ENCODE data around the gene BAD. TPM values are rescaled to one million over a fixed set of nuclear protein-coding genes. Genes with fewer than 3 reads are reported as not detected.

The BAD gene
- total and polyA plus RNA-seq, 10 of the 15 experiments (the other 5 are each of a cell fraction or from before 2014, with no cell fraction given), result 1.5 to 67.2 (median 39.6) TPM

DNA sequence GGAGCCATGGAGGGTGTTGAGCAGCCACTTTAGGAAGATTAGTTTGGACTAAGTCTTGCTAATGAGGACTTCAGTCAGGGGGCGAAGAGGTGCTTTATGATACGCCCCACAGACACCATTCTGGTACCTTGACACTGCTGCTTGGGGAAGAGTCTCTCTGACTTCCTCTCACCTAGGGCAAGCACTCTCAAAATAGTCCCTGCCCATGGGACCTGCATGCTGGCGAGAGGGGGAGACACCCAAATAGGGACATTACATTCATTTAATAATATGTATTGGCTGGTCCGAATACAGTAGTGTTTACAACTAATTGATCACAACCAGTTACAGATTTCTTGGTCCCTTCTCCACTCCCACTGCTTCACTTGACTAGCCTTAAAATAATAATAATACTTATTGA lies 11.3 kb upstream of the BAD start:
- Histone ChIP-seq H4K20me1 (ENCODE audit: control insufficient read depth, insufficient read depth) (no peaks in the 10 kb centered on the region; the same call in 1 of the 2 replicates), H3K27me3 (replicated peaks in 1 of 2; ENCODE audit: control insufficient read depth in 2 of 2, insufficient read depth in 2 of 2, low read length in 1 of 2) (peaks cover 20 to 35% of the 10 kb centered on the region in 2 experiments), H3K9me3 (replicated peaks; ENCODE audit: control insufficient read depth, insufficient read depth, low read length) (no peaks in the 10 kb centered on the region), H3K79me2 (ENCODE audit: control insufficient read depth, insufficient read depth, low read length) (no peaks in the 10 kb centered on the region), H3K27ac (ENCODE audit: control insufficient read depth, insufficient read depth) (no peak overlapping the region), H2AFZ (ENCODE audit: control insufficient read depth, low read depth, low read length) (no peak overlapping the region), H3K36me3 (ENCODE audit: control insufficient read depth in 2 of 2, insufficient read depth in 2 of 2, low read length in 1 of 2) (no peaks in the 10 kb centered on the region), H3K4me3 (no peak overlapping the region), H3K4me1 (ENCODE audit: control insufficient read depth, insufficient read depth, low read length) (peaks cover 8% of the 10 kb centered on the region), H3K9ac (ENCODE audit: control insufficient read depth, insufficient read depth, low read length) (no peak overlapping the region), H3K4me2 (ENCODE audit: control insufficient read depth, insufficient read depth) (no peak overlapping the region)
- TF ChIP-seq TARDBP (IDR thresholded peaks at IDR 0.05; ENCODE audit: borderline replicate concordance), result no peak
- TF ChIP-seq CBX3 (IDR thresholded peaks at IDR 0.05; ENCODE audit: borderline replicate concordance, low read depth), result no peak
- TF ChIP-seq, protein P1, sequence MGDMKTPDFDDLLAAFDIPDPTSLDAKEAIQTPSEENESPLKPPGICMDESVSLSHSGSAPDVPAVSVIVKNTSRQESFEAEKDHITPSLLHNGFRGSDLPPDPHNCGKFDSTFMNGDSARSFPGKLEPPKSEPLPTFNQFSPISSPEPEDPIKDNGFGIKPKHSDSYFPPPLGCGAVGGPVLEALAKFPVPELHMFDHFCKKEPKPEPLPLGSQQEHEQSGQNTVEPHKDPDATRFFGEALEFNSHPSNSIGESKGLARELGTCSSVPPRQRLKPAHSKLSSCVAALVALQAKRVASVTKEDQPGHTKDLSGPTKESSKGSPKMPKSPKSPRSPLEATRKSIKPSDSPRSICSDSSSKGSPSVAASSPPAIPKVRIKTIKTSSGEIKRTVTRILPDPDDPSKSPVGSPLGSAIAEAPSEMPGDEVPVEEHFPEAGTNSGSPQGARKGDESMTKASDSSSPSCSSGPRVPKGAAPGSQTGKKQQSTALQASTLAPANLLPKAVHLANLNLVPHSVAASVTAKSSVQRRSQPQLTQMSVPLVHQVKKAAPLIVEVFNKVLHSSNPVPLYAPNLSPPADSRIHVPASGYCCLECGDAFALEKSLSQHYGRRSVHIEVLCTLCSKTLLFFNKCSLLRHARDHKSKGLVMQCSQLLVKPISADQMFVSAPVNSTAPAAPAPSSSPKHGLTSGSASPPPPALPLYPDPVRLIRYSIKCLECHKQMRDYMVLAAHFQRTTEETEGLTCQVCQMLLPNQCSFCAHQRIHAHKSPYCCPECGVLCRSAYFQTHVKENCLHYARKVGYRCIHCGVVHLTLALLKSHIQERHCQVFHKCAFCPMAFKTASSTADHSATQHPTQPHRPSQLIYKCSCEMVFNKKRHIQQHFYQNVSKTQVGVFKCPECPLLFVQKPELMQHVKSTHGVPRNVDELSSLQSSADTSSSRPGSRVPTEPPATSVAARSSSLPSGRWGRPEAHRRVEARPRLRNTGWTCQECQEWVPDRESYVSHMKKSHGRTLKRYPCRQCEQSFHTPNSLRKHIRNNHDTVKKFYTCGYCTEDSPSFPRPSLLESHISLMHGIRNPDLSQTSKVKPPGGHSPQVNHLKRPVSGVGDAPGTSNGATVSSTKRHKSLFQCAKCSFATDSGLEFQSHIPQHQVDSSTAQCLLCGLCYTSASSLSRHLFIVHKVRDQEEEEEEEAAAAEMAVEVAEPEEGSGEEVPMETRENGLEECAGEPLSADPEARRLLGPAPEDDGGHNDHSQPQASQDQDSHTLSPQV (IDR thresholded peaks at IDR 0.05), result no peak
- TF ChIP-seq CHD2 (IDR thresholded peaks at IDR 0.05; ENCODE audit: borderline replicate concordance, low read depth, low read length), result no peak
- TF ChIP-seq PAX8 (IDR thresholded peaks at IDR 0.05), result no peak
- no peak for TF ChIP-seq EP300 (IDR thresholded peaks at IDR 0.05; ENCODE audit: borderline replicate concordance in 1 of 2, control insufficient read depth in 1 of 2, low read depth in 2 of 2, low read length in 2 of 2)
- no peak for TF ChIP-seq MYB (IDR thresholded peaks at IDR 0.05; ENCODE audit: borderline replicate concordance, low read depth, low read length)
- no peak for TF ChIP-seq ETV6 (conservative IDR thresholded peaks at IDR 0.05 in 1 of 2, IDR thresholded peaks at IDR 0.05 in 1 of 2; ENCODE audit: borderline replicate concordance in 1 of 2, low read depth in 1 of 2)
- no peak for TF ChIP-seq POU2F2 (IDR thresholded peaks at IDR 0.05; ENCODE audit: borderline replicate concordance, low read depth, low read length)
- TF ChIP-seq ZNF24 (IDR thresholded peaks at IDR 0.05), result no peak
- no peak for DNase-seq (ENCODE audit: low read depth, low spot score)
- ChIA-PET CTCF (no interaction called here), RAD21 (ENCODE audit: unreplicated experiment) (no interaction called here), POLR2A (interaction anchor here (0.6 kb wide), 1 partner anchor 119 kb away, joined by 6 read pairs; no protein-coding TSS in a partner anchor), SMC1A (ENCODE audit: uncharacterized antibody, unreplicated experiment) (interaction anchor here (0.7 kb wide), 1 partner anchor 36 kb away, joined by 4 read pairs; no protein-coding TSS in a partner anchor)
- 11% methylated on average over 4 of the region's 4 CpGs for WGBS (ENCODE audit: insufficient coverage, insufficient replicate concordance, low lambda C conversion rate, missing lambda C conversion rate)
- in situ Hi-C loops (cut with MboI) (no loop called here), intact Hi-C loops (cut with micrococcal nuclease; ENCODE audit: unreplicated experiment) (no loop called here)
- no peak for FAIRE-seq
- no peak for ATAC-seq
- BruUV-seq (replicated peaks), result no TSS peak
